Activated T-cell treated with anti-CD3 and anti-CD28 coated beads for 4 hours (primary cell): ENCODE measurements around the gene MRPL10.

Source experiments
- DNase-seq: peaks from one replicate; pipeline ENCODE4 v3.0.0-alpha.2; 2020

Gene MRPL10

GRCh38 chr17:47811709-47812108, 19.6 kb downstream of the MRPL10 start:
- DNase-seq, result no peak

GRCh38 chr17:47810901-47811635, 20.3 kb downstream of the MRPL10 start:
- DNase-seq, result no peak

DNA sequence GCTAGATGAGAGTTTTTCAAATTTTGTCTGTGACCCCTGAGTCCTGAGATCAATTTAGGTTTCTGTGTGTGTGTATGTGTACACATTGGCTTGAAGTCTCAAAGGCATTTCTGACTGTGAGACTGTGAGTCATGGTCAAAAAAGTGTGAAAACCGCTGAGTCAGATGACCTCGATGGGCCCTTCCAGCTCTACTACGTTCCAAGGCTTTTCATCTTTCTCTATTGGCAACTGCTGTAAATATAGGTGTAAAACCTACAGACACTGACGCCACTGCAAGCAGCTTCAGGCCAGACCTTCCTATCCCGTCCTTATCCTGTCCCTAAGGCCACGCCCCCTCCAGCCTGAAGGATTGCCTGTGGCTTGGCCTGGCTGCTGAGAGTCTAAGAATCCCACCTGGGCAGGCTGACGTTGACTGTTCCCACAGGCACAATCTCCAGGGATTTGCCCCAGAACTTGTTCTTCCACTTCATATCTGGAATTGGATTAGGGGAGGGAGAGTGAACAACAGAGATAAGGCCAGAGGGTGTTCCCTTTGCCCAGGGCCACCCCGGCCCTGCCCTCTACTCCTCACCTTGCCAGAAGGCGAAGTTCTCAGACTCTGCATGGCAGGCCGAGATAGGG, 21.0 kb downstream of the MRPL10 start:
- DNase-seq, result no peak

DNA sequence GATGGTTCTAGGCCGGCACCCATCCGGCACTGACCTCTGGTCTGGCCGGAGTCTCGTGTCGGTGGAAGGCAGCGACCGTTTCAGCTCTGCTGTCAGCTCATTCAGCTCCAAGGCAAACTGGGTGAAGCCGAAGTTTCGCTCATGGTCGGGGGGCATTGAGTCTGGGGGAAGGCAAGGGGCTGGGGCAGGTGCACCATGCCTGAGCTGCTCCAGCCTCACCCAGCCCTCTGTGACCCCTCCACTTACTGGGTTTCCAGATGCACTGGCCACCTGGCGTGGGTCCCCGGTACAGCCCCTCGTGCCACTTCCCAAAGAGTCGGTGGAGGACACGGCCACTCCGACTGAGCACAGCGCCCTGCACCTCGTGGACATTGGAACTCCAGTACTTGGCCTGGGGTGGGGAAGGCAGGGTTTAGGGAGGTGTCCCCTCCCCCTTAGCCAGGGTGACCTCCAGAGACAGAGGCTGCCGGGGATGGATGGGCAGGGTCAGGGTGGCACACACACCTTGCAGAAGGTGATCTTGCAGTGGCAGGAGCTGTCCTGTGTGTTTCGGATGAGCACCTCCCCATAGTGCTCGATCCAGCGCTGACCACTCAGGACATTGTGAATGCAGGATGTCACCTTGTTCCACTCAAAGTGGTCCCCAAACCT, 22.4 kb downstream of the MRPL10 start:
- DNase-seq, result no peak

GRCh38 chr17:47808036-47808829, 23.1 kb downstream of the MRPL10 start:
- no peak for DNase-seq

- DNase-seq, result no peak
These were observed 23.9 kb downstream of the MRPL10 start for GRCh38 chr17:47807421-47807820.

- no peak for DNase-seq
These were observed 24.5 kb downstream of the MRPL10 start for GRCh38 chr17:47806913-47807255.

- DNase-seq, result no peak
These were observed 25.1 kb downstream of the MRPL10 start for GRCh38 chr17:47806026-47806912.

GRCh38 chr17:47804461-47804860, 26.9 kb downstream of the MRPL10 start:
- DNase-seq, result no peak

DNA sequence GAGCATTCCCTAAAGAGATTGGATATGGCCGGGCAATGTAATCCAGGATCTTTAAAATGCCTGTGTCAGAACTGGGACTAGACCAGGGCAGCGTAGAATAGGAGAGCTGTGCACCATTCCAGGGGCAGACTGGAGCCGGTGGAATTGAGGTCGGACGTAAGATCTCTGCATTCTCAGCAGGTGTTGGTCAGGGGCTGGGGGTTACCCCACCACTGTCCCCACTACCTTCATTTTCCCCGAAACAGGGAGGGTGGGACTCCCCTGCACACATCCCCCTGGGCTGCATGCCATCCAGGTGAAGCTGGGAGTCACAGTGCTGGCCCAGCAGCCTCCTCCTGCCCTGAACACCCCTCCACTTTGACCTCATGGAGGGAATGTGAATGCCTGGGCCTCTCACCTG, 27.6 kb downstream of the MRPL10 start:
- no peak for DNase-seq

- no peak for DNase-seq
These were observed 28.1 kb downstream of the MRPL10 start for GRCh38 chr17:47803201-47803600.

DNA sequence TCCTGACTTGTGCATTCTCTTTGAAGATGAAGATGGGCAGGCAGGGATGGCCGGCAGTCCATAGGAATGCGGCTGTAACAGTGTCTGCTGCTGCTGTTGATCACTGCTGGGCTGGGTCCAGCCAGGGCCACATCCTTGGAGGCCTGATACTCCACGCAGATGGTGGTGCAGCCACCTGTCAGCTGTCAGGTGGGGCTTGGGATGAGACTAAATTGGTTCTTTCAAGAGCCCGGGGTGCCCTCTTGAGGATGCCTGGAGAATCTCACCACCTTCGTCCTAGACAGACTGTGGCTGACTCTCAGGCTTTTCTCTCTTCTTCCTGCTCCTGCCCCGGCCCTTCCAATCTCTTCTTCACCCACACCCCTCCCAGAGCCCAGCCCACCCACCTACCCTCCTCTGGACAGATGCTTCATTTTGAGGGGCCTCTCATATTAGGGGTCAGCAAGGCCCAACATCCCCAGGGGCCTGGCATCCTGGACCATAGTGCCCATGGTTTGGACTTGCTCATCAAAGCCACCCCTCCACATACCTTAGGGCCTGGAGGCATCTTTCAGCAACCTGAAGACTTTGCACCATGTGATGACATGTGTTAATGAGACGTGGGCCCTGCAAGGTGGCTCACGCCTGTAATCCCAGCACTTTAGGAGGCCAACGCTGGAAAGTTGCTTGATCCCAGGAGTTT, 28.9 kb downstream of the MRPL10 start:
- DNase-seq, result peak; percentile 52

DNA sequence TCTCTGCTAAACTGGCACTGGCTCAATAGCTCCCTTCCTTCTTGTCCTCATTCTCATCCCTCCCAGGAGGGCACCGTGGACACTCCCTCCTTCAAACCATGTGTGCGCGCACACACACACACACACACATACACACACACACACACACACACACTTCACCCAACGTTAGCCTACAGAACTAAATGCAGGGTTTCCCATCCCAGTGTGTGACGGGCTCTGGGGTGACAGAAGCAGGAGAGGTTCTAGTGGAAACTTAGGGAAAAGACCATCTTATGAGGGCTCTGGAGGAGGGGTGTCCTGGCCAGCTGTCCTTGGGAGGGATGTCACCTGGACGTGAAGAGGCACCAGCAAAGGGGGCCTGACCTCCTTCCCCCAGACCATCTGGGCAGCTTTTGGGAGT, 29.4 kb downstream of the MRPL10 start:
- no peak for DNase-seq

- no peak for DNase-seq
These were observed 30.1 kb downstream of the MRPL10 start for GRCh38 chr17:47801176-47801765.

DNA sequence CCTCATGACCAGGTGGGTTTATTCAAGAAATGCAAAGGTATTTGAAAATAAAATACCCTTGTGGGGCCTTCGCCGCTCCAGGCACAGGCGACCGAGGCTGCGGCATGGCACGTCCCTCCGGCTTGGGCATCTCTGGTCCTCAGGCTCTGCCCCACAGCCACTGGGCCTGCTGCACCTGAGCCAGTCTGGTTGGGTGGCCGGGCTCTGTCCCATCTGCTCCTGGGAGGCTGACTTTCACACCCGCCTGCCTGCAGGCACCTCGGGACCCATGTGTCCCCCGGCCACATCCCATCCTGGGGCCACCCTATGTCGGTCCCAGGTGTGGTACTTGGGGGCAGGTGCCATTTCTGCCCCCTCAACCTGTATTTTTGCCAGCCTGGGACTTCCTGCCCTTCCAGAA, 30.7 kb downstream of the MRPL10 start:
- no peak for DNase-seq

DNA sequence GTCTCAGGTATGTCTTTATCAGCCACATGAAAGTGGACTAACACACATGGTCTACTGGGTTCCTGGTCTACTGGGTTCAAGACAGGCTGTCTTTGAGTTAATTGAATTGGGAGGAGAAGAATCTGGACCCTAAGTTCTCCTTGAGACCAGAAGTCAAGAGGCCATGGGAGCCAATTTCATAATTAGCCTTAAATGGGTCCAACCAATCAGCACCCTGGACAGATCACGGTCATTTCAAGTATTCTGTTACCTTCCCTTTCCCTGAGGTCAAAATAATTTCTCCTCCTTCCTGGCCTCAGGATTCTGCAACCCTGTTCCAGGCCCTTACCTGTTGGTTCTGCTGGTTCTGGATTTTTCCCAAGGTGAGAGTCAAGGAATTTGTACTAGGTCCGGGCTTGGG, 33.5 kb downstream of the MRPL10 start:
- DNase-seq, result no peak

- DNase-seq, result no peak
These were observed 38.4 kb downstream of the MRPL10 start for GRCh38 chr17:47792979-47793378.

- no peak for DNase-seq
These were observed 38.9 kb downstream of the MRPL10 start for GRCh38 chr17:47792457-47792856.

- DNase-seq, result no peak
These were observed 40.3 kb downstream of the MRPL10 start for GRCh38 chr17:47791025-47791424.

DNA sequence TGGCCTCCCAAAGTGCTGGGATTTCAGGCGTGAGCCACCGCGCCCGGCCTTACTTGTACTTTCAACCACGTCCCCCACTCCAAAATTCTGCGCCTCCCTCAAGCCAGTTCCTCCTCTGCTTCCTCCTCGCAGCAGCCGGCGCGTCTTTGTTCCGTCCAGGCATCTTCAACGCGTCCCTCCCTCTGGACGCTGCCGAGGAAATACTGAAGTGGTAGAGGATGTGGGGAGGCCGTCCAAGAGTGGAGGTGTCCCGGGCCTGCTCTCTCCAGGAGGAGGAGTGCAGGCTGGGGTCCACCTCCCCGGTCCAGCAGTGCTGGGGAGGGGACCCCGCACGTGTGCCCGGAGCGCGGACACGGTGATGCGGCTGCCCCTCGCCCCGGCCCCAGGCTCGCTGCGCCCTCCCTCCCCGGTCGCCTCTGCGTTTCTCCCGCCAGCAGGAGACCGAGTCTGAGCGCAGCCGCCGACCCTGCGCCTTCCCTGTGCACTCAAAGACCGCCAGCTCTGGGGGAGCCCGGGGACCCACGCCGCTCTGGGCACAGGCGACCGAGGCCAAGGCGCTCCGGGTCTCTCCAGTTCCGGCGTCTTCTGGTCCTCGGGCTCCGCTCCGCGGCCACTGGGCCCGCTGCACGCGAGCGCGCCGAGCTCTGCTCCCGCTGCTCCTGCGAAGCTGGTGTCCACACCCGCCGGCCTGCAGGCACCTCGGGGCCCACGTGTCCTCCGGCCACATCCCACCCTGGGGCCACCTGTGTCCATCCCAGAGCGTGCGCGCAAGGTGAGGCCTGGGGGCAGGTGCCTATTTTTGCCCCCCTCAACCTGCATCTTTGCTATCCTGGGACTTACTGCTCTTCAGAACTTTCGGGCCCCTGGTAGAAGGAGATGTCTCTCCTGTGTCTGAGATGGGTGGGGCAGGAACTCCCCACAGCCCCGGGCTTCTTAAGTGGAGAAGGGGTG, 41.5 kb downstream of the MRPL10 start:
- peak; percentile 34 for DNase-seq
